ENCODE measurements around the gene GNA12. TPM values are rescaled to one million over a fixed set of nuclear protein-coding genes. Genes with fewer than 3 reads are reported as not detected.
"Not testable (repeated sequence)": the region's sequence is repeated elsewhere in the genome, so short reads cannot be mapped to it uniquely, and the experiment has no call there.

The GNA12 gene
- total RNA-seq, 1 donor from 2014 or later: 12.1 TPM

GRCh38 chr7:2754912-2755311 is 89.2 kb downstream of the GNA12 start:
- Histone ChIP-seq H3K27me3 (ENCODE audit: control insufficient read depth, insufficient read depth, low read length) (no peaks in the 10 kb centered on the region), H3K4me3 (ENCODE audit: low read depth, low read length) (no peak overlapping the region), H3K36me3 (ENCODE audit: control insufficient read depth, insufficient read depth, low read length) (no peaks in the 10 kb centered on the region)
- no peak for TF ChIP-seq CTCF (IDR thresholded peaks at IDR 0.05; ENCODE audit: insufficient read depth, low read length, severe bottlenecking)
- no peak for FAIRE-seq
- no peak for DNase-seq (ENCODE audit: low read depth)

GRCh38 chr7:2754086-2754485 is 90.0 kb downstream of the GNA12 start:
- FAIRE-seq (no peak), DNase-seq (ENCODE audit: low read depth) (no peak)
- no peaks in the 10 kb centered on the region for H3K36me3 ChIP-seq (ENCODE audit: control insufficient read depth, insufficient read depth, low read length)
- H3K4me3 ChIP-seq (ENCODE audit: low read depth, low read length): no peak overlapping the region
- no peak for TF ChIP-seq CTCF (IDR thresholded peaks at IDR 0.05; ENCODE audit: insufficient read depth, low read length, severe bottlenecking)
- H3K27me3 ChIP-seq (ENCODE audit: control insufficient read depth, insufficient read depth, low read length): no peaks in the 10 kb centered on the region

- no peak for TF ChIP-seq CTCF (IDR thresholded peaks at IDR 0.05; ENCODE audit: insufficient read depth, low read length, severe bottlenecking)
- no peak for FAIRE-seq
These were observed 91.0 kb downstream of the GNA12 start for GRCh38 chr7:2753148-2753547.

GRCh38 chr7:2751086-2751485 is 93.0 kb downstream of the GNA12 start:
- DNase-seq (ENCODE audit: low read depth): no peak
- TF ChIP-seq CTCF (IDR thresholded peaks at IDR 0.05; ENCODE audit: insufficient read depth, low read length, severe bottlenecking): no peak
- no peak for FAIRE-seq

More at GRCh38 chr7:2753148-2753547, 91.0 kb downstream of the GNA12 start:
- no peak overlapping the region for H3K4me3 ChIP-seq (ENCODE audit: low read depth, low read length)
- no peaks in the 10 kb centered on the region for H3K27me3 ChIP-seq (ENCODE audit: control insufficient read depth, insufficient read depth, low read length)
- DNase-seq (ENCODE audit: low read depth): no peak
- H3K36me3 ChIP-seq (ENCODE audit: control insufficient read depth, insufficient read depth, low read length): no peaks in the 10 kb centered on the region

GRCh38 chr7:2750004-2750407 is 94.1 kb downstream of the GNA12 start:
- Histone ChIP-seq H3K36me3 (ENCODE audit: control insufficient read depth, insufficient read depth, low read length) (no peaks in the 10 kb centered on the region), H3K4me3 (ENCODE audit: low read depth, low read length) (no peak overlapping the region), H3K27me3 (ENCODE audit: control insufficient read depth, insufficient read depth, low read length) (no peaks in the 10 kb centered on the region)
- no peak for TF ChIP-seq CTCF (IDR thresholded peaks at IDR 0.05; ENCODE audit: insufficient read depth, low read length, severe bottlenecking)
- FAIRE-seq (no peak), DNase-seq (ENCODE audit: low read depth) (no peak)

More at GRCh38 chr7:2751086-2751485, 93.0 kb downstream of the GNA12 start:
- Histone ChIP-seq H3K4me3 (ENCODE audit: low read depth, low read length) (no peak overlapping the region), H3K27me3 (ENCODE audit: control insufficient read depth, insufficient read depth, low read length) (no peaks in the 10 kb centered on the region), H3K36me3 (ENCODE audit: control insufficient read depth, insufficient read depth, low read length) (no peaks in the 10 kb centered on the region)

GRCh38 chr7:2748684-2749083 is 95.4 kb downstream of the GNA12 start:
- not testable (repeated sequence) for DNase-seq (ENCODE audit: low read depth); FAIRE-seq; H3K4me3 ChIP-seq (ENCODE audit: low read depth, low read length); H3K36me3 ChIP-seq (ENCODE audit: control insufficient read depth, insufficient read depth, low read length); H3K27me3 ChIP-seq (ENCODE audit: control insufficient read depth, insufficient read depth, low read length)

GRCh38 chr7:2743523-2744185 is 100.5 kb downstream of the GNA12 start:
- FAIRE-seq; H3K27me3 ChIP-seq (ENCODE audit: control insufficient read depth, insufficient read depth, low read length); H3K36me3 ChIP-seq (ENCODE audit: control insufficient read depth, insufficient read depth, low read length); DNase-seq (ENCODE audit: low read depth); H3K4me3 ChIP-seq (ENCODE audit: low read depth, low read length): not testable (repeated sequence)
